HEK293 (cell line): ENCODE measurements around the gene INTS2.

Experiments used
- BCL6B ChIP-seq: fragments of 450-650 bp; formaldehyde crosslinking; IDR thresholded peaks from 2 replicates; pipeline ENCODE4 v1.5.1; 2017; ENCODE audit warnings: missing biosample characterization, missing genetic modification characterization
- KLF9 ChIP-seq: fragments of 450-650 bp; formaldehyde crosslinking; IDR thresholded peaks from 2 replicates; pipeline ENCODE4 v1.5.1; 2016; ENCODE audit warnings: missing biosample characterization, missing genetic modification characterization, low read depth
- RBAK ChIP-seq: fragments of 450-650 bp; formaldehyde crosslinking; IDR thresholded peaks from 2 replicates; pipeline ENCODE4 v1.5.1; 2016; ENCODE audit warnings: missing biosample characterization, missing genetic modification characterization
- TCF7L2 ChIP-seq: IDR thresholded peaks from 2 replicates; pipeline ENCODE4 v1.6.1; 2011; ENCODE audit warnings: low read depth, mild to moderate bottlenecking, inconsistent platforms, low read length, moderate library complexity, borderline replicate concordance
- TSHZ1 ChIP-seq: fragments of 450-650 bp; formaldehyde crosslinking; IDR thresholded peaks from 2 replicates; pipeline ENCODE4 v1.5.1; 2016; ENCODE audit warnings: missing biosample characterization, missing genetic modification characterization, borderline replicate concordance
- ZBTB17 ChIP-seq: fragments of 450-650 bp; formaldehyde crosslinking; IDR thresholded peaks from 2 replicates; pipeline ENCODE4 v1.5.1; 2016; ENCODE audit warnings: missing biosample characterization, missing genetic modification characterization
- ZBTB48 ChIP-seq: fragments of 450-650 bp; formaldehyde crosslinking; IDR thresholded peaks from 2 replicates; pipeline ENCODE4 v1.5.1; 2016; ENCODE audit warnings: missing biosample characterization, missing genetic modification characterization
- ZBTB49 ChIP-seq: fragments of 450-650 bp; formaldehyde crosslinking; IDR thresholded peaks from 2 replicates; pipeline ENCODE4 v1.5.1; 2016; ENCODE audit warnings: missing biosample characterization, missing genetic modification characterization, low read depth
- ZFHX2 ChIP-seq: fragments of 450-650 bp; formaldehyde crosslinking; conservative IDR thresholded peaks from 2 replicates; pipeline ENCODE4 v1.5.1; 2016; ENCODE audit warnings: missing biosample characterization, missing genetic modification characterization
- ZNF140 ChIP-seq: fragments of 450-650 bp; formaldehyde crosslinking; IDR thresholded peaks from 2 replicates; pipeline ENCODE4 v1.5.1; 2016; ENCODE audit warnings: missing biosample characterization, missing genetic modification characterization
- ZNF169 ChIP-seq: fragments of 450-650 bp; formaldehyde crosslinking; IDR thresholded peaks from 2 replicates; pipeline ENCODE4 v1.5.1; 2016; ENCODE audit warnings: missing biosample characterization, missing genetic modification characterization
- ZNF184 ChIP-seq: fragments of 450-650 bp; IDR thresholded peaks from 2 replicates; pipeline ENCODE4 v1.5.1; 2018; ENCODE audit warnings: missing biosample characterization, mild to moderate bottlenecking, missing genetic modification characterization
- ZNF221 ChIP-seq: fragments of 450-650 bp; formaldehyde crosslinking; IDR thresholded peaks from 2 replicates; pipeline ENCODE4 v1.5.1; 2017; ENCODE audit warnings: missing biosample characterization, missing genetic modification characterization, borderline replicate concordance
- ZNF248 ChIP-seq: fragments of 450-650 bp; formaldehyde crosslinking; IDR thresholded peaks from 2 replicates; pipeline ENCODE4 v1.5.1; 2017; ENCODE audit warnings: missing biosample characterization, missing genetic modification characterization
- ZNF341 ChIP-seq: fragments of 450-650 bp; formaldehyde crosslinking; IDR thresholded peaks from 2 replicates; pipeline ENCODE4; 2016; ENCODE audit warnings: low read depth, missing biosample characterization, missing genetic modification characterization
- ZNF404 ChIP-seq: fragments of 450-650 bp; formaldehyde crosslinking; IDR thresholded peaks from 2 replicates; pipeline ENCODE4 v1.5.1; 2017; ENCODE audit warnings: missing biosample characterization, missing genetic modification characterization
- ZNF555 ChIP-seq: fragments of 450-650 bp; formaldehyde crosslinking; conservative IDR thresholded peaks from 2 replicates; pipeline ENCODE4 v1.5.1; 2017; ENCODE audit warnings: missing biosample characterization, mild to moderate bottlenecking, missing genetic modification characterization, inconsistent platforms
- ZNF600 ChIP-seq: fragments of 450-650 bp; formaldehyde crosslinking; IDR thresholded peaks from 2 replicates; pipeline ENCODE4 v1.5.1; 2016; ENCODE audit warnings: missing biosample characterization, missing genetic modification characterization
- ZNF645 ChIP-seq: fragments of 450-650 bp; formaldehyde crosslinking; IDR thresholded peaks from 2 replicates; pipeline ENCODE4; 2016; ENCODE audit warnings: missing biosample characterization, missing genetic modification characterization
- ZNF660 ChIP-seq: fragments of 450-650 bp; IDR thresholded peaks from 2 replicates; pipeline ENCODE4 v1.5.1; 2018; ENCODE audit warnings: missing biosample characterization, mild to moderate bottlenecking, missing genetic modification characterization
- ZNF664 ChIP-seq: fragments of 450-650 bp; formaldehyde crosslinking; IDR thresholded peaks from 2 replicates; pipeline ENCODE4 v1.5.1; 2016; ENCODE audit warnings: missing biosample characterization, missing genetic modification characterization
- ZNF692 ChIP-seq: fragments of 450-650 bp; formaldehyde crosslinking; IDR thresholded peaks from 2 replicates; pipeline ENCODE4 v1.5.1; 2016; ENCODE audit warnings: missing biosample characterization, missing genetic modification characterization
- ZNF701 ChIP-seq: fragments of 450-650 bp; formaldehyde crosslinking; IDR thresholded peaks from 2 replicates; pipeline ENCODE4 v1.5.1; 2016; ENCODE audit warnings: missing biosample characterization, missing genetic modification characterization
- ZNF768 ChIP-seq: fragments of 450-650 bp; formaldehyde crosslinking; IDR thresholded peaks from 2 replicates; pipeline ENCODE4 v1.5.1; 2018; ENCODE audit warnings: missing biosample characterization, mild to moderate bottlenecking, missing genetic modification characterization
- ZNF792 ChIP-seq: fragments of 450-650 bp; formaldehyde crosslinking; IDR thresholded peaks from 2 replicates; pipeline ENCODE4 v1.5.1; 2016; ENCODE audit warnings: missing biosample characterization, missing genetic modification characterization
- ZXDB ChIP-seq: fragments of 450-650 bp; formaldehyde crosslinking; IDR thresholded peaks from 2 replicates; pipeline ENCODE4 v1.5.1; 2016; ENCODE audit warnings: missing biosample characterization, missing genetic modification characterization
- TF ChIP-seq, protein P1 (sequence below): fragments of 450-650 bp; formaldehyde crosslinking; IDR thresholded peaks from 2 replicates; pipeline ENCODE4 v1.5.1; 2016; ENCODE audit warnings: missing biosample characterization, missing genetic modification characterization
- TF ChIP-seq, protein P2 (sequence below): fragments of 450-650 bp; formaldehyde crosslinking; IDR thresholded peaks from 2 replicates; pipeline ENCODE4 v1.5.1; 2016; ENCODE audit warnings: missing biosample characterization, missing genetic modification characterization

The INTS2 gene

GRCh38 chr17:61862975-61863800, 64.6 kb downstream of the INTS2 start, which contains the start of gene BRIP1 (continued):
- no peak for TF ChIP-seq BCL6B (tag by site-specific recombination)
- no peak for TF ChIP-seq ZNF645 (tag by site-specific recombination)
- peak; percentile 98 for TF ChIP-seq ZBTB17 (tag by site-specific recombination)
- TF ChIP-seq ZBTB48 (tag by site-specific recombination), result peak; percentile 93
- no peak for TF ChIP-seq RBAK (tag by site-specific recombination)
- peak; percentile 54 for TF ChIP-seq ZNF692
- no peak for TF ChIP-seq TCF7L2
- peak; percentile 75 for TF ChIP-seq ZNF600 (tag by site-specific recombination)
- no peak for TF ChIP-seq ZNF248 (tag by site-specific recombination)
- TF ChIP-seq ZNF792 (tag by site-specific recombination), result no peak
- TF ChIP-seq ZNF184 (tag by site-specific recombination), result no peak
- no peak for TF ChIP-seq ZNF664 (tag by site-specific recombination)
- TF ChIP-seq, protein P1, sequence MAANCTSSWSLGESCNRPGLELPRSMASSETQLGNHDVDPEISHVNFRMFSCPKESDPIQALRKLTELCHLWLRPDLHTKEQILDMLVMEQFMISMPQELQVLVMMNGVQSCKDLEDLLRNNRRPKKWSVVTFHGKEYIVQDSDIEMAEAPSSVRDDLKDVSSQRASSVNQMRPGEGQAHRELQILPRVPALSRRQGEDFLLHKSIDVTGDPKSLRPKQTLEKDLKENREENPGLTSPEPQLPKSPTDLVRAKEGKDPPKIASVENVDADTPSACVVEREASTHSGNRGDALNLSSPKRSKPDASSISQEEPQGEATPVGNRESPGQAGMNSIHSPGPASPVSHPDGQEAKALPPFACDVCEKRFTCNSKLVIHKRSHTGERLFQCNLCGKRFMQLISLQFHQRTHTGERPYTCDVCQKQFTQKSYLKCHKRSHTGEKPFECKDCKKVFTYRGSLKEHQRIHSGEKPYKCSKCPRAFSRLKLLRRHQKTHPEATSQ, result no peak
- peak; percentile 76 for TF ChIP-seq ZNF660
- no peak for TF ChIP-seq ZNF768 (tag by site-specific recombination)
- no peak for TF ChIP-seq ZNF169 (tag by site-specific recombination)
- no peak for TF ChIP-seq ZNF701
- peak; percentile 73 for TF ChIP-seq ZFHX2 (tag by site-specific recombination)
- no peak for TF ChIP-seq ZNF555 (tag by site-specific recombination)
- TF ChIP-seq KLF9 (tag by site-specific recombination), result peak; percentile 40; the same call in 1 of the 2 replicates
- TF ChIP-seq ZXDB, result peak; percentile 82
- TF ChIP-seq ZNF404 (tag by site-specific recombination), result no peak
- TF ChIP-seq ZBTB49 (tag by site-specific recombination), result no peak
- TF ChIP-seq ZNF140 (tag by site-specific recombination), result no peak
- no peak for TF ChIP-seq ZNF221 (tag by site-specific recombination)
- no peak for TF ChIP-seq TSHZ1 (tag by site-specific recombination)
- TF ChIP-seq, protein P2, sequence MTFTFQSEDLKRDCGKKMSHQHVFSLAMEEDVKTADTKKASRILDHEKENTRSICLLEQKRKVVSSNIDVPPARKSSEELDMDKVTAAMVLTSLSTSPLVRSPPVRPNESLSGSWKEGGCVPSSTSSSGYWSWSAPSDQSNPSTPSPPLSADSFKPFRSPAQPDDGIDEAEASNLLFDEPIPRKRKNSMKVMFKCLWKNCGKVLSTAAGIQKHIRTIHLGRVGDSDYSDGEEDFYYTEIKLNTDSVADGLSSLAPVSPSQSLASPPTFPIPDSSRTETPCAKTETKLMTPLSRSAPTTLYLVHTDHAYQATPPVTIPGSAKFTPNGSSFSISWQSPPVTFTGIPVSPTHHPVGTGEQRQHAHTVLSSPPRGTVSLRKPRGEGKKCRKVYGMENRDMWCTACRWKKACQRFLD (tag by site-specific recombination), result no peak
- TF ChIP-seq ZNF341, result peak; percentile 93
